GM21825 (cell line): ENCODE measurements around the gene GMPR.
"Not testable (repeated sequence)": the region's sequence is repeated elsewhere in the genome, so short reads cannot be mapped to it uniquely, and the experiment has no call there.

Experiments used
- ATAC-seq: cut with Tn5 transposase; IDR thresholded peaks from one replicate; pipeline ENCODE4 v1.9.1; 2021; ENCODE audit warnings: mild to moderate bottlenecking, moderate library complexity; ENCODE audit not compliant: unreplicated experiment

GMPR gene

DNA sequence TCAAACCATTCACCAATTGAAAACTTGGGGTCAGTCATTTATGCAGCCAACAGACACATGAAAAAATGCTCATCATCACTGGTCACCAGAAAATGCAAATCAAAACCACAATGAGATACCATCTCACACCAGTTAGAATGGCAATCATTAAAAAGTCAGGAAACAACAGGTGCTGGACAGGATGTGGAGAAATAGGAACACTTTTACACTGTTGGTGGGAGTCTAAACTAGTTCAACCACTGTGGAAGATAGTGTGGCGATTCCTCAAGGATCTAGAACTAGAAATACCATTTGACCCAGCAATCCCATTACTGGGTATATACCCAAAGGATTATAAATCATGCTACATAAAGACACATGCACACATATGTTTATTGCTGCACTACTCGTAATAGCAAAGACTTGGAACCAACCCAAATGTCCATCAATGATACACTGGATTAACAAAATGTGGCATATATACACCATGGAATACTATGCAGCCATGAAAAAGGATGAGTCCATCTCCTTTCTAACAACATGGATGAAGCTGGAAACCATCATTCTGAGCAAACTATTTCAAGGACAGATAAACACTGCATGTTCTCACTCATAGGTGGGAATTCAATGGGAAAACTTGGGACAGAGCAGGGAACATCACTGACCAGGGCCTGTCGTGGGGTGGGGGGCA, 13.2 kb upstream of the GMPR start:
- not testable (repeated sequence) for ATAC-seq

DNA sequence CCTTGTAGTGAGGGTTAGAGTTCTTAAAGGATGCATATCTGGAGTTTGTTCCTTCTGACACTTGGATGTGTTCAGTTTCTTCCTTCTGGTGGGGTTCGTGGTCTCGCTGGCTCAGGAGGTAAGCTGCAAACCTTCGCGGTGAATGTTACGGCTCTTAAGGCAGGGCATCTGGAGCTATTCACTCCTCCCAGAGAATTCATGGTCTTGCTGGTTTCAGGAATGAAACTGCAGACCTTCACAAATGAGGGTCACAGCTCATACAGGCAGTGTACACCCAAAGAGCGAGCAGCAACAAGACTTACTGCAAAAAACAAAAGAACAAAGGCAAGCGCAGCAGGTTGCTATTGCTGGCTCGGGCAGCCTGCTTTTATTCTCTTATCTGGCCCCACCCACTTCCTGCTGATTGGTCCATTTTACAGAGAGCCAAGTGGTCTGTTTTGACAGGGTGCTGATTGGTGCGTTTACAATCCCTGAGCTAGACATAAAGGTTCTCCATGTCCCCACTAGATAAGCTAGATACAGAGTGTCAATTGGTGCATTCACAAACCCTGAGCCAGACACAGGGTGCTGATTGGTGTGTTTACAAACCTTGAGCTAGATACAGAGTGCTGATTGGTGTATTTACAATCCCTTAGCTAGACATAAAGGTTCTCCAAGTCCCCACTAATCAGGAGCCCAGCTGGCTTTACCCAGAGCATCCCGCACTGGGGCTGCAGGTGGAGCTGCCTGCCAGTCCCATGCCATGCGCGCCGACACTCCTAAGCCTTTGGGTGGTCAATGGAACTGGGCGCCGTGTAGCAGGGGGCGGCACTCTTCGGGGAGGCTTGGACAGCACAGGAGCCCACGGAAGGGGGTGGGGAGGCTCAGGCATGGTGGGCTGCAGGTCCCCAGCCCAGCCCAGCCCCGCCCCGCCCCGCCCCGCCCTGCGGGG, 12.0 kb upstream of the GMPR start:
- not testable (repeated sequence) for ATAC-seq

DNA sequence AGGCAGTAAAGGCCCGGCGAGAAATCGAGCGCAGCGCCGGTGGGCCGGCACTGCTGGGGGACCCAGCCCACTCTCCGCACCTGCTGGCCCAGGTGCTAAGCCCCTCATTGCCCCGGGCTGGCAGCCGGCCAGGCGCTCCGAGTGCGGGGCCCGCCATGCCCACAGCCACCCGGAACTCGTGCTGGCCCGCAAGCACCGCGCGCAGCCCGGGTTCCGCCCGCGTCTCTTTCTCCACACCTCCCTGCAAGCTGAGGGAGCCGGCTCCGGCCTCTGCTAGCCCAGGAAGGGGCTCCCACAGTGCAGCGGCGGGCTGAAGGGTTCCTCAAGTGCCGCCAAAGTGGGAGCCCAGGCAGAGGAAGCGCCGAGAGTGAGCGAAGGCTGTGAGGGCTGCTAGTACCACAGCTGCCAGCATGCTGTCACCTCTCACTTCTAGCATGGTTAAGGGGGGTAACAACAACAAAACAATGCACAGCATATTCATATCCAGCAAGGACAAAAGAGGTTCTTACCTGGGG, 11.3 kb upstream of the GMPR start:
- ATAC-seq = no peak

DNA sequence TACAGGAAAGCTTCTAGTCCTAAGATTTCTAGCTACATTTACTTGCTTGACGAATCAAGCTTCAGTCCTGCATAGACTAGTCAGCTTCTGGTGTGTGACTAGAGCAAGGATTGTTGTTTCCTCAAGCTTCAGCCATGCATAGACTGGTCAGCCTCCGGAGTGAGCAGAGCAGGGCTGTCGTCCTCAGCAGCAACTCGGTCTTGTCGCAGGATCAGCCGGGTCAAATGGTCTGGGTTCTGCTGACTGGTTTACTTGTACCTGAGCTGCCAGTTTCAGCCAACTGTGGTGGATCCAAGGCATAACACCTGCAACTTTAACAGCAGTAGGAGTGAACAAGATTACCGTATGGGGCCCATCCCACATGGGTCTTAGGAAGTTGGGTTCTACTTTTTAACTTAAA, 10.8 kb upstream of the GMPR start:
- ATAC-seq = no peak

DNA sequence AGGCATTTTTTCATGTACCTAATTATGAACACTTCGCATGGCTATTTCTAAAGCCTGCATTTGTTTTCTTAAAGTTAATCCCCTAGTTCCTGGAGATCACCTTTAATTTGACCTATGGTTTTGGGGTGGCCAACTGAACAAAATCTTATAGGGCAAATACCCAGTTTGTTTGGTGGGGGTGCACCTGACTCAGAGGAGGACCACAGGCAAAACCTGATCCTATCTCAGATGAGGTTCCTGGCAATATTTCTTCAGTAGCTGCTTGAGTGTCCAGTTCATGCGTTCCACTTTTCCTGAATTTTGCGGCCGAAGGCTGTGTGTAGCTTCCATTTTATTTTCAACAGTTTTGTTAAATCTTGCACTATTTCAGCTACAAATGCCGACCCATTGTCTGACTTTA, 10.3 kb upstream of the GMPR start:
- ATAC-seq = no peak

DNA sequence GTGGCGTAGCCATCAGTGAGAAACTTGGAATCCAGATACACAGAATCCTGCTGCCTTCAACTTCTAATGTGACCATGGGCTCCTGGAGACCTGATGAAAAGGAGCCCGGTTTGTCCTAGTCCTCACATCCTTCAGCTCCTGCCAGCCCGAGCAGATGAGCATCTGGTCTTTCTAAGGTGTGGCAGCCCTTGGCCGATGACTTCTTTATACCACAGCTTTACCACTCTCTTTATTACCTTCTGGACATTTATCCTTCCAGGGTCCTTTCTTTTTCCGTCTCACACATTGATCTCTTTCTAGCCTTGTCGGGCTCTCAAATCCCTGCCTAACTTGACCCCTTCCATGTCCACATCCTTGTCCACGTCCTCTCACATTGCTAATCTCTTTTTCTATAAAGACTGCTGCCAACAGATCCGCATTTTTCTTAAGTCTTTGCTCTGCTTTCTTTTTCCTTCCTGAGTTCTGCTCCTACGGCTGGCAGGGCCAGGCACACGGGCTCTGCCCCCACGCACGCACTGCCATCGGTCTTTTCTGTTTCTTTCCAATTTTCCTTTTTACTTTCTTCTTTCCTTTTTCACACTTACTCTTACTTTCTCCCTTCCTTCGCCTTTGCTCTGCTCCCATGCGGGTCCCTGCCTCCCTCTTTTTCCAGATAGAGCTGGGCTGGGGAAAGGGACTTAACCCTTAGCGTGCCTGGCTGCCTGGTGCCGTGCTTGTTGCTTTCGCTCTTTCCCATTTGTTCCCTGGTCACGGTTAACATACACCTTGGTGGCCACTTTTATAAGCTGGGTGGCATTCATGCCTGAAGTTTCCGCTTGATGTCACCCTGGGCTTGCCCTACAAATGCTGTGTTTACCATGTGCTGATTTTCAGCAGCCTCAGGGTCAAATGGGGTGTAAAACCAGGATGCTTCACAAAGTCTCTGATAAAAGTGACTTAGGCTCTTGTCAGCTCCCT, 9.4 kb upstream of the GMPR start:
- ATAC-seq = no peak

DNA sequence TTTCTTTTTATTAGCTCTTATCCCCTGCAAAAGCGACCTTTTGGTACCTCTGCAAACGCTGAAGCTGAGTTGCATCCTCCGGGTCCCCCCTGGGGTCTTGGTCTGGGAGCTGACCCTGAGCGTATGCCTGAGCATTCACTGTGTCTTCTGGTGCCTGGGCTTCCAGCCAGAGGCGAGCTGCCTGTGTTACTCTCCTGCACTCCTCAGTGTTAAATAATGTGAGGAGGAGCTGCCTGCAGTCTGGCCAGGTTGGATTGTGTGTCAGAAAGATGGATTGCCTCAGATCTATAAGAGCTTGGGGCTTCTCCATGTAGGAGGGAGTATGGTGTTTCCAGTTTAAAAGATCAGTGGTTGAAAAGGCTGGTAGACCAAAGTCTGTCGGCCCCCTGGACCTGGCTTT, 8.7 kb upstream of the GMPR start:
- no peak for ATAC-seq

DNA sequence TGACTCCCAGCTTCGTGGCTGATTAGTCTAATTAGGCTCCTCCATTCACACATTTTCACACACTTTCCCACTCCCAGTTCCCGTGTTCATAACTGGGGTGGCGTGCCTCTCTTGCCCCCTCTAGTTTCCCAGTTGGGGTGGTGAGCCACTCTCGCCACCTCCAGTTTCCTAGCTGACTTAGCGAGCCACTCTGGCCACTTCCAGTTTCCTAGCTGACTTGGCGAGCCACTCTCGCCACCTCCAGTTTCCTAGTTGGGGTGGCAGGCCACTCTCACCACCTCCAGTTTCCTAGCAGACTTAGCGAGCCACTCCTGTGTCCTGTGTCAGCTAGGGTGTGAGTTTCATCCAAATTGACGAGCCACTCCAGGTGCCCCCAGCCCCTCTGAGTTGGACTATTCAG, 7.4 kb upstream of the GMPR start:
- no peak for ATAC-seq

DNA sequence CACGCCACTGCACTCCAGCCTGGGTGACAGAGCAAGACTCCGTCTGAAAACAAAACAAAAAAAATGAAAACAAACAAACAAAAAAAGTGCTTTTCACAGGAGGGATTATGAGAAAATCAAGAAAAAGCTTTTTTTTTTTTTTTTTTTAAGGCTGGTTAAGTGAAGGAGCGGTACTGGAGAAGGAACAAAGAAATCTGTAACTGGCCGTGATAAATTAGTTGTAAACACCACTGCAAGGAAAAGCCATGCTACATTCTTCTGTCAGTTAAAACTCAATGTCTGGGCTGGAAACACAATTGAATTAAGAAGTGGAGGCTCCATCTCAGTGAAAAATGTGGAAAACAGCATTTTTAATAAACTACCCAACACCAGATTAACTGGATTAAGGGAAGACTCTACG, 6.3 kb upstream of the GMPR start:
- ATAC-seq = no peak

DNA sequence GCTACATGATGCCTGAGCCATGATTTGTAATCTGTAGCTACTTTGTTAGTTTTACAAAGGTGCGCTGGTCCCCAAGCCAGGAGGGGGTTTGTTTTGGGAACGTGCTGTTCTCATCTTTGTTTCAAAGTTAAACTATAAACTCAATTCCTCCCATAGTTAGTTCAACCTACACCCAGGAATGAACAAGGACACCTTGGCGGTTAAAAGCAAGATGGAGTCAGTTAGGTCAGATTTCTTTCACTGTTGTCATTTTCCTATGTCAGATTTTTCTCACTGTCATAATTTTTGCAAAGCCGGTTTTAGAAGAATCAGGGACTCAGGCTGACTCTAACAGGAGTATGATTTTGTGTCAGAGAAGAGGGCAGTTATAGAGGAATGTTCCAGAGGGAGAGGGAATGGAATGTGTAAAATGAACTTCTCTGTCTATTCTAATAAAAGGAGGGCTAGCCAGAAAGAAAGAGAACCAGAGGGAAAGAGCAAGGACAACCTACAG, 2.3 kb upstream of the GMPR start:
- no peak for ATAC-seq

DNA sequence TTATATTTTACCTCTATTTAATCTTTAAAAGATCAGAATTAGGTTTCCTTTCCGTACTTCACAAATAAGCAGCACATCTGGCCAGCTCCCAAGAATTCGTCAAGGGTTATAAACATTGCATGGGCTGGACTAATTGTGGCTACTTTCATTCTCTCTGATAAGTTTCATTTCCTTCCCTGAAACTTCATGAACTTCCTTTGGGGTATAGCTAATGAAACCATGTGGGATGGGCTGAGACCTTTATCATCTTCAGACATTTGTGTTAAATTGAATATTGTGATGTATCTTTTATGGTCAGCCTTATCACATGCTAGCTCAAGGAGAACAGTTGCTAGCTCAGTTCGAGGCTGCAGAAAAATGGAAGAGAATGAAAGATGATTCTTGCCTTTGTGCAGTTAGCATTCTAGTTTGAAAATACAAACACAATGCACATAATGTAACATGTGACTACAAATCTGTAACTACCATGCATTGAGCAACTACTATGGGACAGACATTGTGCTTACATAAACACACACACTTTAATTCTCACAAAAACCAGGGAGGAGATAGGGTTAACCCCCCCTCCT, 1.7 kb upstream of the GMPR start:
- ATAC-seq = peak; percentile 51

DNA sequence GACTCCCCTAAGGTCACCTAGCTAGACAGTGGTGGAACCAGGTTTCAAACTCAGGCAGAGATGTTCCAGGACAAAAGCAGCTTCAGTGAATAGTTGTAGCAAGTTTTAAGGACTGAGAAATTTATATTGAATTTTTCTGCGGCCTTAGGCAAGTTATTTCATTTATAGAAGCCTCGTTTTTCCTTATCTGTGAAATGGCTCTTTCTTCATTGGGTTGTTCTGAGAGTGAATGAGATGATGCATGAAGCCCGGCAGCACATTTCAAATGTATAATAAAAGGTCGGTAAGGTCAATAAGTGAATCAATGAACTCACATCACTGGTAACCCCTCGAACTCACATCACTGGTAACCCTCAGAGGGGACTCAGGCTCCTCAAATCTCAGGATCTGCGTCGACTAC, 1.1 kb upstream of the GMPR start:
- no peak for ATAC-seq

DNA sequence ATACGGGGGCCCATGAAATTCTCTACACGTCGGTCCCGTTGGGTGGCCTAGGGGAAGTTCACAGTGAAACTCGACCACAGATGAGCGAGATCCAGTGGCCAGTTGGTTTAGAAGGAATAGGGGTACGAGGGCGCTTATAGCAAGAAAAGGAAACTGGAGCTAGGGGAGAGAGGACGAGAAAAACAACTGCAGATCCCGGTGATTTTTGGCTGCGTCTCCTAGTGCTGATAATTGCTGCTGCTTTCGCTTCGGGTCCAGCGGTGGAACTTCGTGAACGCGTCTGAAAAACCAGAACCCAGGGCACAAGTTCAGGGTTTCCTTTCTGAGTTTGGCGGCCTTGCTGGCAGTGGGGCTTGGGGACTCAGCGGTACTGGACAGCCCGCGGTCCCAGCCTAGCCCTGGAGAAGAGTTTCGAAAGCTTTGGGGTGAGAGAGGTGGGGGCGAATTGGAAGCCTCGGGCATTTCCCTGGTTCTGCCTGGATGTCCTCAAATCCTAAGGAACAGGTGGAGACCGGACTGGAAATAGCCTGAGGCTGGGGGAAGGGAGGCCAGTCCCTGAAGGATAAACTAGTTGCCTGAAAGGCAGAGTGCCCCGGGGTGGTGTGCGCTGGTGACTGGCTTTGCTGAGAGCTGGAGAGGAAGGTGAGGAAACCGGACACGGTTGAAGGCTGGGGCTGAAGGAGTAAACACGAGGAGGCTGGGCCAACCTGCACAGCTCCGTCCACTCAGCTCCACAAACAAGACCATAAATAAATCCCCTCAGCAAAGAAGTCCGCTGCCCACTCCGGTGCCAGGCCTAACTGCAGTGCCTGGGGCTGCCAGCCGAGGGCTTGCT, 793 bp downstream of the GMPR start:
- peak; percentile 9 for ATAC-seq

DNA sequence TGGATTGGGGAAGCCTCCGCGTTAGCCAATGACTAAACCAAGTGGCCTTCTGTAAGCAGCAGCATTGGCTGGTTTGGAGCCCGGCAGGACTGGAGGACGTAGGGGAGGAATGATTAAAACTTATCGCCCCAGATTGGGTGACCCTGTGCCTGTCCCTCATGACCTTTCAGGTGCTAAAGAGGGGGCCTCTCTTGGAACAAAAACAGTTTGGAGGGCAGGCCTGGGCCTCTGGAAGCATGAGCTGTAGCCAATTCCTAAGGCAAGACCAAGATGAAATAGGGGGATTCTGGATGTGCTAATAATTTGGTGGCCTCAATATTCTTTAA, 1.4 kb downstream of the GMPR start:
- no peak for ATAC-seq

DNA sequence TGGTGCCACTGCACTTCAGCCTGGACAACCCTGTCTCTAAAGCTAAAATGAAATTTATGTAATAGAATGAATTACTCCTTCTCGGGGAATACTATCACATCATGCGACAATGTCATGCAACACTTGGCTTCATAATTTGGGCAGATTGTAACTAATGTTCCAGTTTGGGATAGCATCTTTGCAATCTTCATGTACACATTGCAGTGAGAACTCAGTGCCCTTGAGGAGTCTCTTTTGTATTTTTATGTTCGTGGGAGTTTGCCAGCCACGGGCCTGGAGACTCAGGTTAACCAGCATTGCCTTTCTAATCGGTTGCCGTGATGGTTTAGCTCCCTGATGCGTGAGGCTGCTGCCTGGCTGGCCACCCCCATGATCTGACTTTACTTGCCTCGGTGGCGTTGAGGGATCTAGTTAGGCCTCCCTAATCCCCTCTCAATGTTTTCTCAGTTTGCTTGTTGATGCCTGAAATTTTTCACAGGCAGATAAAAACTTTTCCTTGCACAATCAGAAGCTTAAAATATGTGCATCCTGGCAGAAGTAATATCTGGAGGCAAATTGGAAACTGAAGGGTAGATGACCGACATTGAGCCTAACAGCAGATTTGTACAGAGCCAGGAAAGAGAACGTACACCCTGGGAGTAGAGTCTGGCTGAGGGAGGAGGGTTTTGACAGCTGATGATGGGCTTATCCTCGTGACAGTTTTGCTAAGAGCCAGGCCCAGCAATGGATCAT, 2.4 kb downstream of the GMPR start:
- ATAC-seq = no peak

DNA sequence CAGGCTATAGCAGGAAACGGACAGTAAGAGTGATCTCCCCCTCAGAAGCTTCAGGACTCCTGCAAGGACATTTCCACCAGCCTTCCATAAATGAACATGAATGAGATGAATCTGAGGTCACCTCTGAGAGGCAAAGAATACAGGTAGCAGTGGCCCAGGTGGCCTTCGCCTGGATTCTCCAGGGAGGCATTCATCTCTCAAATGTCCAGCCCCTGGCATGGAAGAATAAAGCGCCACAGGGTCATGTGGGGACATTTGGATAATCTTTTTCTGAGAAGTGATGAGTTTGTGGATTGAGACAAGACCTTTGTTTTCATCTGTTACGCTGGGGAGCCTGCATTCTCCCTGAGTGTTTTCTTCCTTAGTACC, 2.9 kb downstream of the GMPR start:
- ATAC-seq = no peak

DNA sequence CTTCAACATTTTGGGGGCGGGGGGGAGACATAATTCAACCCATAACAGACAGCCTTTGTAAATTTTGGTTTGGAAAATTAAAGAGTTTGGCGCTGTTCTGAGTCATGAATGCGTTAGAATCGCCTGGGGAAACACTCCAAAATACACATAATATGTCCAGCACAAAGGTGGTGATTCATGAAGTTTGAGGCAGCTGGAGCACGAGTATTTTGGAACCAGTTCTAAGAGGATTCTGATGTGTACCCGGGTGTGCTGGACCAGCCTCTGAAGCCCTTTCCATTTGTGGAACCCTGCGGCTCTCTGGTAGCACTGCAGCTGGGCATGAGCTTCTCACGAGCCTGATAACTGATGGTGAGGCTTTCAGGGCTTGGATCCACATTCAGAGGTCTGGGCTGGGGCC, 4.7 kb downstream of the GMPR start:
- ATAC-seq = no peak

DNA sequence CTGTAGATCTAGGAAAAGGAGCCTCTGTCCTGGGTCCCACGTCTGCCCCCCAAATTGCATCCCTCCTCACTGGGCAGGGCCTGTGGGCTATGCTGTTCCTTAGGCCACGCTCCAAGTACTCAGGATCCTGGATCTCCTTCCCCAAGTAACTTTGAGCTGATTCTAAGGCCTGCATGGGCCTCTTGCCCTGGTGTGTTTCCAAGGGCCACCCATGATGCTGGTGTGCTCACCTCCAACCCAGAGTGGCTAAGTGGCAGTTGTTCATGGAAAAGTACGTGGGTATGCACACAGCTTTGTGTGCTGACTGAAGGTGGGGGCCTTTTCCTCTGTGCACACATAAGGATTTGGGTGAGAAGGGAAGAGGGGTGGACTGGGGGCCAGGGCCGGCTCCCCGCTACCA, 5.3 kb downstream of the GMPR start:
- ATAC-seq = no peak

DNA sequence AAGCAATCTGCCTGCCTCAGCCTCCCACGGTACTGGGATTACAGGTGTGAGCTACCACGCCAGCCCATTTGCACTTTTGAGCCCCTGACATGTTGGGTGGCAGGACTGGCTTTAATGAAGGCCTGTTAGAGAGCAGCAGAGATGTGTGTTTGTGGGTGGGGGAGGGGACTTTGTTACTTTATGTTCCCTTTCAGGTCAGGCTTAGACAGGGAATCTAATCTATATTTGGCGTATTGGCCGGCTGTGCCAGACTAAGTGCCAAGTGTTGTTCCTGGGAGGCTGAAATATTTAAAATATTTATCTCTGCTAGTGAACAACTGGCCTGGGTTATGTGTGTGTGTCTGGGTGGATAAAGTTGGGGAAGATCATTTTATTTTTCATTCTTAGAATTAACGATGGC, 6.1 kb downstream of the GMPR start:
- ATAC-seq = no peak
